GM19468 (cell line): Measurements from ENCODE around the gene OSER1.

ENCODE experiments used
- ATAC-seq: cut with Tn5 transposase; IDR thresholded peaks from one replicate; pipeline ENCODE4 v1.9.1; 2021; ENCODE audit warnings: mild to moderate bottlenecking, moderate library complexity, moderate number of reproducible peaks; ENCODE audit not compliant: unreplicated experiment; ENCODE audit errors: extremely low read depth

The OSER1 gene

DNA sequence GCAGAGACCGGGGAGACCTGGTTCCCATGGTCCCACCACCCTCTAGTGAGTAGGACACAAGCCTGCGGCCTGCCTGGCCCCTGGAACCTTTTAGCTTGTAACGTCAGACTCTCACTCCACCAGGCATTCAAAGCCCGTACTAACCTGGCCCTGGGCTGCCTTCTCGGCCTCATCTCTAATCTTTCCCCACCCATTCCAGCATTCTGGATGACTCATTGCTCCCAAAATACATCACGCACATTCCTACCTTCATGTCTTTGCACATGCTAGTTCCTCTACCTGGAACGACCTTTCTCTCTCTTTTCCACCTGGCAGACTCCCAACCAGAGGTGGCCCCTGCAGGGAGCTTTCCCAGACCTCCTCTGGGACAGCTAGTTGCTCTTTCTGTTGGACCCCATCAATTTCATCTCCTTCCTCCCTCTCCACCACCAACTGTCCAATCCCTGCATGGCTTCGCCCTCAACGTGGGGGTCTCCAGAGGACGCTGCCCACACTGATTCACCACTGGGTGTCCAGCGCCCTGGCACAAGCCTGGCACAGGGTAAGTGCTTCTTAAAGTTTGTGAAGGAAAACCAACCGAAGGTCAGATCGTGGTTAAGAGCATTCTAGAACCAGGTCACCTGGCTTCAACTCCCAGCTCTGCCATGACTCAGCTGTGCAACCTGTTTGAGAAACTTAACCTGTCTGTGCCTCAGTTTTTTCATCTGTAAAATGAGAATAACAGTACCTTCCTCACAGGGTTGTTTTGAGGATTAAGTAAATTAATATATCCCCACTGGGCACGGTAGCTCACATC lies 58.8 kb downstream of the OSER1 start:
- ATAC-seq: no peak

DNA sequence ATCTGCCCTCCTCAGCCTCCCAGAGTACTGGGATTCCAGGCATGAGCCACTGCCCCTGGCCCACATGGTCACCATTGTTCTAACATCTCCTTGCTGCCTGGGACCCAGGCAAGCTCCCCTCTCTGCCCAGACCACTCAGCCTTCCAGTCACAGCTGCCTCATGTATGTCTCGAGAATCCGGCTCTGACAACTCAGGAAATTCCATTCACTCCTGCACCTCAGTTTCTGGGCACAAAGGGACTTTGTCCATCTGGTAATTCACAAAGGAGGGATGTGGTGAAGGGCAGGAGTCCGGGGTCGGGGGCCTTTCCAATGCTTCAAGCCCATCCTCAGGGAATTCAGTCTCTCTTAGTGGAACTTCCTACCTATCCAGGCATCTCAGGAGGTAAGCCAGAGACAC lies 64.3 kb downstream of the OSER1 start:
- ATAC-seq: no peak
